Activated T-cell treated with anti-CD3 and anti-CD28 coated beads, Interleukin-2, amount 50 U/mL, for 72 hours (primary cell): ENCODE measurements around the gene INTS2. TPM values are rescaled to one million over a fixed set of nuclear protein-coding genes. Genes with fewer than 3 reads are reported as not detected.
"Not testable (repeated sequence)": the region's sequence is repeated elsewhere in the genome, so short reads cannot be mapped to it uniquely, and the experiment has no call there.

Source experiments
- ATAC-seq, 2 donors: fragments of 150-1000 bp; cut with Tn5 transposase; replicated peaks in 1 of 2; 2 replicates each; pipeline ENCODE4 v1.10.0; 2021; ENCODE audit warnings: moderate library complexity in 2 of 2, mild to moderate bottlenecking in 1 of 2
- DNase-seq, 2 donors: peaks; one replicate each; pipeline ENCODE4 v3.0.0; 2021 to 2022; ENCODE audit warnings: mixed read lengths in 1 of 2
- H3K27ac Mint-ChIP-seq: one replicate; pipeline ENCODE4 v1.8.0; 2022; ENCODE audit warnings: mild to moderate bottlenecking, moderate library complexity, mixed read lengths
- H3K27me3 Mint-ChIP-seq: one replicate; pipeline ENCODE4 v1.8.0; 2022; ENCODE audit warnings: low read depth, mixed read lengths
- H3K36me3 Mint-ChIP-seq, 2 donors: one replicate each; pipeline ENCODE4 v1.8.0; 2022; ENCODE audit warnings: mixed read lengths in 2 of 2, mild to moderate bottlenecking in 1 of 2; ENCODE audit not compliant: insufficient read depth in 2 of 2
- H3K4me1 Mint-ChIP-seq: one replicate; pipeline ENCODE4 v1.8.0; 2022; ENCODE audit warnings: low read depth, mixed read lengths
- H3K4me3 Mint-ChIP-seq, 2 donors: one replicate each; pipeline ENCODE4 v1.8.0; 2022; ENCODE audit warnings: mild to moderate bottlenecking in 2 of 2, mixed read lengths in 2 of 2, moderate library complexity in 2 of 2
- H3K9me3 Mint-ChIP-seq, 2 donors: one replicate each; pipeline ENCODE4 v1.8.0; 2022; ENCODE audit warnings: mixed read lengths in 2 of 2
- total RNA-seq, 2 donors: library from RNA; stranded (reverse); gene quantifications; one replicate each; pipeline ENCODE4 v1.2.3, GENCODE V29; 2022

INTS2 gene
- total RNA-seq, 2 donors from 2014 or later: 26.1 to 29.5 TPM

- Mint-ChIP-seq H3K4me1 (peaks cover 13% of the 10 kb centered on the region), H3K9me3 (no peaks in the 10 kb centered on the region), H3K27ac (no peak overlapping the region), H3K36me3 (peaks cover 3 to 7% of the 10 kb centered on the region in 2 donors), H3K27me3 (no peaks in the 10 kb centered on the region), H3K4me3 (no peak overlapping the region)
- no peak for ATAC-seq
- DNase-seq: no peak
Observed at GRCh38 chr17:61821655-61822054, 106.1 kb downstream of the INTS2 start.

- not testable (repeated sequence) for H3K36me3 Mint-ChIP-seq, H3K4me3 Mint-ChIP-seq, ATAC-seq, H3K27ac Mint-ChIP-seq, H3K27me3 Mint-ChIP-seq, H3K9me3 Mint-ChIP-seq, DNase-seq
- H3K4me1 Mint-ChIP-seq: peaks cover 17% of the 10 kb centered on the region
Observed at GRCh38 chr17:61819265-61819664, 108.5 kb downstream of the INTS2 start.

- H3K4me1 Mint-ChIP-seq: peaks cover 17% of the 10 kb centered on the region
- no peak for DNase-seq
- H3K9me3 Mint-ChIP-seq: no peaks in the 10 kb centered on the region
- H3K4me3 Mint-ChIP-seq: no peak overlapping the region
- peaks cover 3 to 10% of the 10 kb centered on the region in 2 donors for H3K36me3 Mint-ChIP-seq
- ATAC-seq: no peak
- H3K27ac Mint-ChIP-seq: no peak overlapping the region
- H3K27me3 Mint-ChIP-seq: no peaks in the 10 kb centered on the region
Observed at GRCh38 chr17:61818225-61818624, 109.6 kb downstream of the INTS2 start.

GRCh38 chr17:61817452-61817851 is 110.3 kb downstream of the INTS2 start:
- ATAC-seq: no peak
- Mint-ChIP-seq H3K27me3 (no peaks in the 10 kb centered on the region), H3K9me3 (no peaks in the 10 kb centered on the region), H3K4me3 (no peak overlapping the region), H3K36me3 (peaks cover 3 to 9% of the 10 kb centered on the region in 2 donors), H3K27ac (no peak overlapping the region), H3K4me1 (peaks cover 13% of the 10 kb centered on the region)
- DNase-seq: no peak

- peak overlapping the region; percentile 38 for H3K27ac Mint-ChIP-seq
- DNase-seq (no peak), ATAC-seq (no peak)
- H3K4me1 Mint-ChIP-seq: peaks cover 10% of the 10 kb centered on the region
- H3K9me3 Mint-ChIP-seq: no peaks in the 10 kb centered on the region
- peaks cover 0 to 3% of the 10 kb centered on the region in 2 donors for H3K36me3 Mint-ChIP-seq
- H3K27me3 Mint-ChIP-seq: no peaks in the 10 kb centered on the region
- H3K4me3 Mint-ChIP-seq: peak overlapping the region in 1 of 2 donors; percentile 45
Observed at GRCh38 chr17:61816538-61816937, 111.2 kb downstream of the INTS2 start.

DNA sequence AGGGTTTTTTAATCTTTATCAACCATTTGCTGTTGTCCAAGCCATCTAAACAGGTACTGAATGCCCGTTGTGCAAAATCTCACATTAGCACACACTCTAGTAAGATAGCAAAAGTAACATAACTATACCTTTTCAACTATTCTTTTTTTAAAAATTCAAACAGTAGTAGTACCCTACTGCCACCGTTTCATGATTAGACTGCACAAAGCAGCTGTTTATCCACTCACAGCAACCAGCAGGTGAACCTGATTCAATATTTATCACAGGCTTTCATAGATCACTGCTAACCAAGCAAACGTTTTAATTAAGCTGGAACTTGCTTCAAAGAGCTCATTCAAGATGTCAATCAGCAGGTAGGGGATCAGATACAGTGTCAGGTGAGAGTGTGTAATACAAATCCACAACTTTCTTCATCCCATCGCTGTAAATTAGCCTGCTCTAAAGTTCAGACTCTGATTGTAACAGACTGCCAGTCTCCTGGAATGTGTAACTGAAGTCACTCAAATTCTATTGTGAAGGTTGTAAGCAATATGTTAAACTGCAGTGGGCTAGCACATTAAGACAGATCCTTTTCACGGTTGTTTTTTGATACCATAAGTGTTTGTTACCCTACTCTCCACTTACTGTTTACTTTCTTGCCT is 111.8 kb downstream of the INTS2 start:
- ATAC-seq: no peak
- H3K27ac Mint-ChIP-seq: no peak overlapping the region
- H3K36me3 Mint-ChIP-seq: peaks cover 0 to 3% of the 10 kb centered on the region in 2 donors
- H3K9me3 Mint-ChIP-seq: no peaks in the 10 kb centered on the region
- no peaks in the 10 kb centered on the region for H3K27me3 Mint-ChIP-seq
- DNase-seq: no peak
- H3K4me1 Mint-ChIP-seq: peaks cover 10% of the 10 kb centered on the region
- no peak overlapping the region for H3K4me3 Mint-ChIP-seq

Other genes starting within 250 kb of the INTS2 start
- 10 to 100 TPM; 10.8 to 12.7 TPM for gene BRIP1, start 64.5 kb downstream of the INTS2 start, total RNA-seq
- gene MED13, start 137.3 kb upstream of the INTS2 start, total RNA-seq: 10 to 100 TPM; 59.9 to 61.6 TPM